DOHH2 (cell line): ENCODE results near the gene CTRL.

ENCODE experiments used
- EZH2phosphoT487 ChIP-seq: fragments of 200-600 bp; sonication (generic); IDR thresholded peaks from 2 replicates; pipeline ENCODE4 v1.6.1; 2017; ENCODE audit warnings: borderline replicate concordance, mild to moderate bottlenecking, antibody characterized with exemption, low read length, moderate library complexity, mixed read lengths
- TF ChIP-seq, protein P1 (sequence below): fragments of 200-600 bp; sonication (generic); IDR thresholded peaks from one replicate; pipeline ENCODE4 v1.5.1; 2014; ENCODE audit warnings: antibody characterized with exemption, mild to moderate bottlenecking, low read depth, low read length; ENCODE audit not compliant: poor library complexity, severe bottlenecking

DNA sequence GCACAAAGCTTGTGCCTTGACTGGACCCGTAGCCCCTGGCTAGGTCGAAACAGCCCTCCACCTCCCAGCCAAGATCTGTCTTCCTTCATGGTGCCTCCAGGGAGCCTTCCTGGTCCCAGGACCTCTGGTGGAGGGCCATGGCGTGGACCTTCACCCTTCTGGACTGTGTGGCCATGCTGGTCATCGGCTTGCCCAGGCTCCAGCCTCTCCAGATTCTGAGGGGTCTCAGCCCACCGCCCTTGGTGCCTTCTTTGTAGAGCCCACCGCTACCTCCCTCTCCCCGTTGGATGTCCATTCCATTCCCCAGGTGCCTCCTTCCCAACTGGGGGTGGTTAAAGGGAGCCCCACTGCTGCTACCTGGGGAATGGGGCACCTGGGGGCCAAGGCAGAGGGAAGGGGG, 3.5 kb downstream of the CTRL start:
- TF ChIP-seq, protein P1, sequence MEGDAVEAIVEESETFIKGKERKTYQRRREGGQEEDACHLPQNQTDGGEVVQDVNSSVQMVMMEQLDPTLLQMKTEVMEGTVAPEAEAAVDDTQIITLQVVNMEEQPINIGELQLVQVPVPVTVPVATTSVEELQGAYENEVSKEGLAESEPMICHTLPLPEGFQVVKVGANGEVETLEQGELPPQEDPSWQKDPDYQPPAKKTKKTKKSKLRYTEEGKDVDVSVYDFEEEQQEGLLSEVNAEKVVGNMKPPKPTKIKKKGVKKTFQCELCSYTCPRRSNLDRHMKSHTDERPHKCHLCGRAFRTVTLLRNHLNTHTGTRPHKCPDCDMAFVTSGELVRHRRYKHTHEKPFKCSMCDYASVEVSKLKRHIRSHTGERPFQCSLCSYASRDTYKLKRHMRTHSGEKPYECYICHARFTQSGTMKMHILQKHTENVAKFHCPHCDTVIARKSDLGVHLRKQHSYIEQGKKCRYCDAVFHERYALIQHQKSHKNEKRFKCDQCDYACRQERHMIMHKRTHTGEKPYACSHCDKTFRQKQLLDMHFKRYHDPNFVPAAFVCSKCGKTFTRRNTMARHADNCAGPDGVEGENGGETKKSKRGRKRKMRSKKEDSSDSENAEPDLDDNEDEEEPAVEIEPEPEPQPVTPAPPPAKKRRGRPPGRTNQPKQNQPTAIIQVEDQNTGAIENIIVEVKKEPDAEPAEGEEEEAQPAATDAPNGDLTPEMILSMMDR: no peak
- TF ChIP-seq EZH2phosphoT487: no peak
